ENCODE results near the gene GSTM5. TPM values are rescaled to one million over a fixed set of nuclear protein-coding genes. Genes with fewer than 3 reads are reported as not detected.

The GSTM5 gene
- total and polyA plus RNA-seq, 2 of the 8 experiments (the other 6 are each of a cell fraction or from before 2014, with no cell fraction given) = 0.24 to 0.89 TPM

GRCh38 chr1:109757936-109758786, 46.1 kb downstream of the GSTM5 start:
- CTCF ChIA-PET (ENCODE audit: partially characterized antibody) = interaction anchor here (0.9 to 1.5 kb wide), 4 partner anchors 9 to 118 kb away, joined by 3 to 5 read pairs (median 3); no protein-coding TSS in a partner anchor
- DNase-seq (ENCODE audit: low read depth in 1 of 2, low spot score in 2 of 2) = peak in 1 of 2 experiments; percentile 26
- no peak for FAIRE-seq

More at GRCh38 chr1:109757936-109758786, 46.1 kb downstream of the GSTM5 start:
- whole genome bisulfite sequencing, 2 experiments (ENCODE audit: extremely low coverage in 1 of 2, insufficient coverage in 1 of 2, insufficient read length in 1 of 2, insufficient replicate concordance in 2 of 2, low coverage in 1 of 2, low lambda C conversion rate in 2 of 2, missing lambda C conversion rate in 1 of 2) = 88% methylated on average over 13 of the region's 13 CpGs; no CpG with 5 or more reads in 1 of the 2 experiments
- no peak overlapping the region for H2AK5ac ChIP-seq (ENCODE audit: low read depth, low read length)
- no peak overlapping the region for H3K4me3 ChIP-seq (ENCODE audit: extremely low read depth in 1 of 4, insufficient read depth in 2 of 4, low read depth in 3 of 4, low read length in 4 of 4)
- H2AFZ ChIP-seq (ENCODE audit: low read length) = no peak overlapping the region
- no peak overlapping the region for H4K5ac ChIP-seq (ENCODE audit: insufficient read length, low read depth, low read length)
- POLR2A ChIA-PET (ENCODE audit: partially characterized antibody) = interaction anchor here (0.9 to 1.0 kb wide), 2 partner anchors 18 to 153 kb away, joined by 3 read pairs; partner anchors contain the start of gene GSTM3
- H3K14ac ChIP-seq (ENCODE audit: insufficient read length) = no peak overlapping the region
- H4K8ac ChIP-seq (ENCODE audit: extremely low read depth, insufficient read depth, low read length) = no peak overlapping the region
- H2BK120ac ChIP-seq (replicated peaks; ENCODE audit: low read depth, low read length) = no peak overlapping the region
- no peak overlapping the region for H4K91ac ChIP-seq (replicated peaks; ENCODE audit: insufficient read length, low read length)
- H3K27me3 ChIP-seq (replicated peaks in 1 of 4; ENCODE audit: control insufficient read depth in 3 of 4, extremely low read depth in 1 of 4, insufficient read depth in 3 of 4, low read length in 3 of 4) = no peaks in the 10 kb centered on the region
- H2BK5ac ChIP-seq (ENCODE audit: low read depth, low read length) = no peak overlapping the region
- no peaks in the 10 kb centered on the region for H3K23me2 ChIP-seq (ENCODE audit: low read depth, low read length)
- no peaks in the 10 kb centered on the region for H3K4me1 ChIP-seq (replicated peaks in 1 of 4; ENCODE audit: control insufficient read depth in 3 of 4, insufficient read depth in 4 of 4, low read length in 3 of 4)
- no peak overlapping the region for H2BK12ac ChIP-seq (ENCODE audit: low read depth, low read length)
- no peak overlapping the region for H3K27ac ChIP-seq (ENCODE audit: low read depth, low read length)
- H3K79me1 ChIP-seq (ENCODE audit: low read depth, low read length) = no peaks in the 10 kb centered on the region
- no peak overlapping the region for H3K56ac ChIP-seq (replicated peaks; ENCODE audit: insufficient read length, low read depth, low read length)
- H3K18ac ChIP-seq (ENCODE audit: extremely low read depth, low read length) = no peak overlapping the region
- H3K9me3 ChIP-seq (ENCODE audit: insufficient read depth in 2 of 2, low read depth in 1 of 2, low read length in 1 of 2) = no peaks in the 10 kb centered on the region
- TF ChIP-seq MAFK (IDR thresholded peaks at IDR 0.05; ENCODE audit: low read depth, low read length) (no peak), CTCF (IDR thresholded peaks at IDR 0.05; ENCODE audit: control extremely low read depth in 1 of 3, insufficient read depth in 1 of 3, low read depth in 1 of 3, low read length in 3 of 3) (no peak)
- H3K4me2 ChIP-seq (ENCODE audit: insufficient read depth in 1 of 2, low read depth in 2 of 2, low read length in 2 of 2) = no peak overlapping the region
- no peaks in the 10 kb centered on the region for H3K79me2 ChIP-seq (ENCODE audit: control insufficient read depth in 1 of 2, insufficient read depth in 2 of 2, low read length in 2 of 2)
- H2BK15ac ChIP-seq (ENCODE audit: low read length) = no peak overlapping the region
- no peaks in the 10 kb centered on the region for H3K36me3 ChIP-seq (ENCODE audit: control insufficient read depth in 2 of 4, insufficient read depth in 4 of 4, low read length in 3 of 4)
- no peak overlapping the region for H3K9ac ChIP-seq (replicated peaks in 1 of 4; ENCODE audit: extremely low read depth in 1 of 4, low read depth in 3 of 4, low read length in 3 of 4)
- H2BK20ac ChIP-seq (ENCODE audit: low read length) = no peak overlapping the region
- no peaks in the 10 kb centered on the region for H4K20me1 ChIP-seq (replicated peaks in 1 of 2; ENCODE audit: control insufficient read depth in 1 of 2, insufficient read depth in 2 of 2, low read length in 2 of 2)
- H3K23ac ChIP-seq (ENCODE audit: insufficient read length) = no peak overlapping the region
- no peak overlapping the region for H3K4ac ChIP-seq (replicated peaks; ENCODE audit: insufficient read length, low read depth, low read length)

All from H1 (cell line).